Measurements from ENCODE around the gene UBAP1.
"Not testable (repeated sequence)": the region's sequence is repeated elsewhere in the genome, so short reads cannot be mapped to it uniquely, and the experiment has no call there.

UBAP1 gene

DNA sequence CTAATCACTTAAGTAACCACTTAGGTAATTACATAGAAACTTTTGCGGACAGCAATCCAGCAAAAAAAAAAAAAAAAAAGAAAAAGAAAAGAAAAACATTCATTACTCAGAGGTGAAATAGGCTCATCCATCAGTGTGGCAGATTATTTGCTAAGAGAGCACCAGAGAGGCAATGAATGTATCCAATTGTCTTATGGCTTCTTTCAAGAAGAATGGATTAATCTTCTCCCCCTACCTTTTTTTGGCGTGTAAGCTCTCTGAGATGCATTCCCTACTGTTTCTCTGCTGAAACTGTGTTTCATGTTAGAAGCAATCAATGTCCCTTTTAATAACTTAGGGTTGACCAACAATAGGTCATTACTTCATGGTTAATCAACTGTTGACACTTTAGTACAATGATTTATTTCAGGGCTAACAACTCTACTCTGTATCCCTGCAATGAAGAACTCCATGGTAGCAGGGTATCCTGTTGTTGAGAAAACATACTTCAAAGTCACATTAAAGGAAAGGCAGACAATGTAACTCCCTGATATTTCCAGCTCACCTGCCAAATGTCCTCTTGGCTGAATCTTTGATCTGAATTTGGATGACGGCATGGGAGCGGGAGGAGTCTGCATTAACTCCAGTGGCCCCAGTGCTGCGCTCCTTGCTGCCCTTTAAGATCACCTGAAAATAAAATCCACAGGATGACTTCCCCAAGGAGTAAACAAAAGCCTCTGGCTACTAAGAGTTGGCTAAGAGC is 92.6 kb downstream of the UBAP1 start:
- POLR2A ChIA-PET: no interaction called here
- DNase-seq (ENCODE audit: extremely low spot score): no peak
- CTCF ChIA-PET: no interaction called here
- TF ChIP-seq LEF1 (IDR thresholded peaks at IDR 0.05; ENCODE audit: borderline replicate concordance) (no peak), SUZ12 (IDR thresholded peaks at IDR 0.05) (no peak), ELF4 (IDR thresholded peaks at IDR 0.05) (no peak), FOXM1 (IDR thresholded peaks at IDR 0.05; ENCODE audit: borderline replicate concordance) (no peak), HDGF (IDR thresholded peaks at IDR 0.05; ENCODE audit: borderline replicate concordance) (no peak), BHLHE40 (IDR thresholded peaks at IDR 0.05; ENCODE audit: borderline replicate concordance) (no peak), ARNT (IDR thresholded peaks at IDR 0.05) (no peak), TARDBP (IDR thresholded peaks at IDR 0.05) (no peak), FOXK2 (IDR thresholded peaks at IDR 0.05) (no peak), L3MBTL2 (conservative IDR thresholded peaks at IDR 0.05) (no peak), FOXA1 (IDR thresholded peaks at IDR 0.05) (no peak), CTBP1 (IDR thresholded peaks at IDR 0.05; ENCODE audit: borderline replicate concordance) (no peak), ZNF384 (IDR thresholded peaks at IDR 0.05) (no peak)
- TF ChIP-seq, protein P1, sequence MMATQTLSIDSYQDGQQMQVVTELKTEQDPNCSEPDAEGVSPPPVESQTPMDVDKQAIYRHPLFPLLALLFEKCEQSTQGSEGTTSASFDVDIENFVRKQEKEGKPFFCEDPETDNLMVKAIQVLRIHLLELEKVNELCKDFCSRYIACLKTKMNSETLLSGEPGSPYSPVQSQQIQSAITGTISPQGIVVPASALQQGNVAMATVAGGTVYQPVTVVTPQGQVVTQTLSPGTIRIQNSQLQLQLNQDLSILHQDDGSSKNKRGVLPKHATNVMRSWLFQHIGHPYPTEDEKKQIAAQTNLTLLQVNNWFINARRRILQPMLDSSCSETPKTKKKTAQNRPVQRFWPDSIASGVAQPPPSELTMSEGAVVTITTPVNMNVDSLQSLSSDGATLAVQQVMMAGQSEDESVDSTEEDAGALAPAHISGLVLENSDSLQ (IDR thresholded peaks at IDR 0.05): no peak

DNA sequence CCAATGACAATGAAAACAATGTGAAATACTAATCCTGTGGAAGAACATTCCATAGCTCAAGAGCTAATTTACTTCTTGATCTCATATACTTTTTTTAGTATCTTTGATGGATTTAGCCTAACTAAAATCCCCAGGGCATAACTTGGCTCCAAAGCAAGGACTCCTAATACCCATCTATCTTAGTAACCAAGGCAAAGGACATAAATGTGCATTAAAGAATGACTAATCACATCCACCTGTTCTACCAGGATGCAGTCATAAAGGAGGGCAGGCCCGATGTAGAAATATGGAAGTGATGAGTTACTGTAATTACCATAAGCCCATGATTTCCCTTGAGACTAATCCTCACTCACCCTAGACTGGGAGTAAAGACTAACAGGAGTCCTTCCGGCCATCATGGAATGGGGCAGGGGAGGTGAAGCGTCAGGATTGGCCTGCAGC is 93.3 kb downstream of the UBAP1 start:
- no peak for DNase-seq (ENCODE audit: extremely low spot score)
- ChIA-PET POLR2A (no interaction called here), CTCF (no interaction called here)
- TF ChIP-seq FOXK2 (IDR thresholded peaks at IDR 0.05): no peak
- TF ChIP-seq BHLHE40 (IDR thresholded peaks at IDR 0.05; ENCODE audit: borderline replicate concordance): no peak
- TF ChIP-seq LEF1 (IDR thresholded peaks at IDR 0.05; ENCODE audit: borderline replicate concordance): no peak
- no peak for TF ChIP-seq ARNT (IDR thresholded peaks at IDR 0.05)
- no peak for TF ChIP-seq FOXM1 (IDR thresholded peaks at IDR 0.05; ENCODE audit: borderline replicate concordance)
- TF ChIP-seq CTBP1 (IDR thresholded peaks at IDR 0.05; ENCODE audit: borderline replicate concordance): no peak
- TF ChIP-seq SUZ12 (IDR thresholded peaks at IDR 0.05): no peak
- TF ChIP-seq SP1 (IDR thresholded peaks at IDR 0.05): no peak
- no peak for TF ChIP-seq NFRKB (IDR thresholded peaks at IDR 0.05)
- TF ChIP-seq ZNF384 (IDR thresholded peaks at IDR 0.05): no peak

DNA sequence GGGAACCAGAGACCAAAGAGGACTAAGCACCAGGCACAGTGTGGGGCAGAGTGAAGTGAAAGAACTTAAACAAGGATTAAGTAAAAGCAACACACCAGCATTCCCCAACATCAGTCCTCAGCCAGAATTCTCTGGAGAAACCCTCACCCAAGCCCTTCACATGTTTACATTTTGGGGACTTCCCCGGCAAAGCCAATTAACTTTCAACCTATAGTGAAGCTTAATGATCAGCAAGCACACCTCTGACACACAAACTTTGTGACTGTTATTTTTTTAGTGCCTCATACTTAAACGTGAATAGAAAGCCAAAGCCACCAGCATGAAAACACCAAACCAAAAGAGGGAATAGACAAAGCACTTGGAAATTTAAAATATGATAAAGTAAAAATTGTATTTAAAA is 94.7 kb downstream of the UBAP1 start:
- DNase-seq (ENCODE audit: extremely low spot score); CTCF ChIA-PET; POLR2A ChIA-PET: not testable (repeated sequence)

DNA sequence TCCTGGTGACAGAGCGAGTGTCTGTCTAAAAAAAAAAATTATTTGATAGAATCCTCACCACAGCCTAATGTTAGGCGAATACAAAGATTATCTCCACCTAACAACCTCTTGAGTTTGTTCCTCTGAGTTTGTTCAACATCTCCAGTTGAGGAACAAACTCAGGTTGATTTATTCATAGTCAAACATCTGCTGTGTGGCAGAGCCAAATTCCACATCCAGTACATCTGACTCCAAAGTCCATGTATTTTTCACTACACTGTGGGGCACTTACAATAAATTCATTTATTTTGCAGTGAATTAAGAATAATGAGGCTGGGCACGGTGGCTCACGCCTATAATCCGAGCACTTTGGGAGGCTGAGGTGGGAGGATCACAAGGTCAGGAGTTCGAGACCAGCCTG is 97.0 kb downstream of the UBAP1 start:
- TF ChIP-seq ELF4 (IDR thresholded peaks at IDR 0.05) (no peak), L3MBTL2 (conservative IDR thresholded peaks at IDR 0.05) (no peak), FOXK2 (IDR thresholded peaks at IDR 0.05) (no peak), HDGF (IDR thresholded peaks at IDR 0.05; ENCODE audit: borderline replicate concordance) (no peak), CTBP1 (IDR thresholded peaks at IDR 0.05; ENCODE audit: borderline replicate concordance) (no peak), FOXA1 (IDR thresholded peaks at IDR 0.05) (no peak), TARDBP (IDR thresholded peaks at IDR 0.05) (no peak), SUZ12 (IDR thresholded peaks at IDR 0.05) (no peak), BHLHE40 (IDR thresholded peaks at IDR 0.05; ENCODE audit: borderline replicate concordance) (no peak), NFRKB (IDR thresholded peaks at IDR 0.05) (no peak), ZNF384 (IDR thresholded peaks at IDR 0.05) (no peak), LEF1 (IDR thresholded peaks at IDR 0.05; ENCODE audit: borderline replicate concordance) (no peak), ARNT (IDR thresholded peaks at IDR 0.05) (no peak), SP1 (IDR thresholded peaks at IDR 0.05) (no peak), FOXM1 (IDR thresholded peaks at IDR 0.05; ENCODE audit: borderline replicate concordance) (no peak)
- TF ChIP-seq, protein P1 (IDR thresholded peaks at IDR 0.05): no peak
- DNase-seq (ENCODE audit: extremely low spot score): no peak
- CTCF ChIA-PET: no interaction called here
- POLR2A ChIA-PET: no interaction called here

DNA sequence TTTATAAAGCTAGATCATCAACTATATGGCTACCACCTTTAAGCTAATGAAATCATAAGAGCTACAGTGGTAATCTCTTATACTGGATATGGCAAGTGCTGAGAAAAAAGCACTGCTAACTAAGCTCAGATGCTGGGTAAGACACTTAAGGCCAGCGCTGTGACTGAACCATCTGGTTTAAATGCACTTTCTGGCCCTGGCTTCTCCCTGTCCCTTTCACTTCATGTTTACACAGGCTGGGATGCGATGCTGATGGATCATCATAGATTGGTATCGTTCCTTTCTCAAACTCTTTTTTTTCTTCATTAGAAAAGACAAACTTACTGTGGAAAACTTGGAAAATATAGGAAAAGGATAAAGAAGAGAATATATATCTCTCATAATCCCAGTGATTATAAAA is 97.9 kb downstream of the UBAP1 start:
- ChIA-PET CTCF (no interaction called here), POLR2A (no interaction called here)
- no peak for DNase-seq (ENCODE audit: extremely low spot score)
- TF ChIP-seq FOXK2 (IDR thresholded peaks at IDR 0.05): no peak
- TF ChIP-seq SUZ12 (IDR thresholded peaks at IDR 0.05): no peak
- no peak for TF ChIP-seq ELF4 (IDR thresholded peaks at IDR 0.05)
- no peak for TF ChIP-seq NFRKB (IDR thresholded peaks at IDR 0.05)
- TF ChIP-seq, protein P1 (IDR thresholded peaks at IDR 0.05): no peak
- no peak for TF ChIP-seq HDGF (IDR thresholded peaks at IDR 0.05; ENCODE audit: borderline replicate concordance)
- no peak for TF ChIP-seq FOXA1 (IDR thresholded peaks at IDR 0.05)
- TF ChIP-seq ARNT (IDR thresholded peaks at IDR 0.05): no peak
- TF ChIP-seq TARDBP (IDR thresholded peaks at IDR 0.05): no peak
- no peak for TF ChIP-seq CTBP1 (IDR thresholded peaks at IDR 0.05; ENCODE audit: borderline replicate concordance)
- TF ChIP-seq ZNF384 (IDR thresholded peaks at IDR 0.05): no peak
- TF ChIP-seq FOXM1 (IDR thresholded peaks at IDR 0.05; ENCODE audit: borderline replicate concordance): no peak
- TF ChIP-seq SP1 (IDR thresholded peaks at IDR 0.05): no peak
- no peak for TF ChIP-seq BHLHE40 (IDR thresholded peaks at IDR 0.05; ENCODE audit: borderline replicate concordance)
- TF ChIP-seq LEF1 (IDR thresholded peaks at IDR 0.05; ENCODE audit: borderline replicate concordance): no peak

DNA sequence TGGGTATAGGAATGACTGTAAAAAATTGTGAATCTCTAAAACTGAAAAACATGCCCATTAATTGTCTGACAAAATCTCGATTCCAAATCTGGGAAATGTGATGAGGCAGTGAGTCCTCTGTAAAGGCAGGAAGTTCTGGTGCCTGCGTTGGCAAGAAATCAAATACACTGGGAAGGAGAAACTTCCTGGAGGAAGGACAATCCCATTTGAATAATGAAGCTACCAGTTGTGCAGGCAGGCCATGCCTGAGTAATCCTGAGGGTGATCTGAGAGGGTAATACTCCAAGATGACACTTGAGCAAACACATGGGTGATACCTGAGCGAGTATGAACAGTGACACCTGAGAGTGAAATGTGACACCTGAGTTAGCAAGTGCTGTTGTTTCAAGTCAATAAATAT is 100.6 kb downstream of the UBAP1 start:
- no peak for TF ChIP-seq FOXA1 (IDR thresholded peaks at IDR 0.05)
- no peak for TF ChIP-seq TARDBP (IDR thresholded peaks at IDR 0.05)
- no peak for TF ChIP-seq ARNT (IDR thresholded peaks at IDR 0.05)
- TF ChIP-seq HDGF (IDR thresholded peaks at IDR 0.05; ENCODE audit: borderline replicate concordance): no peak
- no peak for TF ChIP-seq LEF1 (IDR thresholded peaks at IDR 0.05; ENCODE audit: borderline replicate concordance)
- CTCF ChIA-PET: no interaction called here
- POLR2A ChIA-PET: no interaction called here
- no peak for DNase-seq (ENCODE audit: extremely low spot score)

Data from HEK293T (cell line).